ENCODE data around the gene IFT27.

IFT27 gene

DNA sequence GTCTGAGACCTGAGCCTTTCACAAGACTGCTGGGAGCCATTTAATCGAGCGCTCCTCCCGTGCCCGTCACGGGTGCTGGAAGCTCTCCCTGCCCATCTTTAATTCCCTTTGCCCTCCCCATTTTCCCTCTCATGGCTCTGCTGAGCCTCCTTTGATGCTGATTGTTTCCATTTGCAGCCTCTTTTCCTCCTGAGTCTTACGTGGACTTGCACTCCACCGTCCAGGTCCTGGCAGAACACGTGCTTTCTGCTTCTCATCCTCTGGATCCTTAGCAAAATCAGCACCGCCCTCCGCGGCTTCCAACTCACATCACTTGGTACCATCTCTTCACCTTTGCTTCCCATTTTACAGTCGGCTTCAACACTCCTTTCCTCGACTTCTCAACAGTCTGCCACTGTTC lies 7.3 kb downstream of the IFT27 start:
- TF ChIP-seq YY1 (IDR thresholded peaks at IDR 0.05; ENCODE audit: low read depth) (no peak), EGR1 (IDR thresholded peaks at IDR 0.05) (no peak), ZBTB7A (IDR thresholded peaks at IDR 0.05; ENCODE audit: low read depth) (no peak), FOXM1 (IDR thresholded peaks at IDR 0.05; ENCODE audit: borderline replicate concordance, low read depth) (no peak), TAF1 (IDR thresholded peaks at IDR 0.05; ENCODE audit: low read depth) (no peak), NFIC (IDR thresholded peaks at IDR 0.05) (no peak)
- TF ChIP-seq, protein P1, sequence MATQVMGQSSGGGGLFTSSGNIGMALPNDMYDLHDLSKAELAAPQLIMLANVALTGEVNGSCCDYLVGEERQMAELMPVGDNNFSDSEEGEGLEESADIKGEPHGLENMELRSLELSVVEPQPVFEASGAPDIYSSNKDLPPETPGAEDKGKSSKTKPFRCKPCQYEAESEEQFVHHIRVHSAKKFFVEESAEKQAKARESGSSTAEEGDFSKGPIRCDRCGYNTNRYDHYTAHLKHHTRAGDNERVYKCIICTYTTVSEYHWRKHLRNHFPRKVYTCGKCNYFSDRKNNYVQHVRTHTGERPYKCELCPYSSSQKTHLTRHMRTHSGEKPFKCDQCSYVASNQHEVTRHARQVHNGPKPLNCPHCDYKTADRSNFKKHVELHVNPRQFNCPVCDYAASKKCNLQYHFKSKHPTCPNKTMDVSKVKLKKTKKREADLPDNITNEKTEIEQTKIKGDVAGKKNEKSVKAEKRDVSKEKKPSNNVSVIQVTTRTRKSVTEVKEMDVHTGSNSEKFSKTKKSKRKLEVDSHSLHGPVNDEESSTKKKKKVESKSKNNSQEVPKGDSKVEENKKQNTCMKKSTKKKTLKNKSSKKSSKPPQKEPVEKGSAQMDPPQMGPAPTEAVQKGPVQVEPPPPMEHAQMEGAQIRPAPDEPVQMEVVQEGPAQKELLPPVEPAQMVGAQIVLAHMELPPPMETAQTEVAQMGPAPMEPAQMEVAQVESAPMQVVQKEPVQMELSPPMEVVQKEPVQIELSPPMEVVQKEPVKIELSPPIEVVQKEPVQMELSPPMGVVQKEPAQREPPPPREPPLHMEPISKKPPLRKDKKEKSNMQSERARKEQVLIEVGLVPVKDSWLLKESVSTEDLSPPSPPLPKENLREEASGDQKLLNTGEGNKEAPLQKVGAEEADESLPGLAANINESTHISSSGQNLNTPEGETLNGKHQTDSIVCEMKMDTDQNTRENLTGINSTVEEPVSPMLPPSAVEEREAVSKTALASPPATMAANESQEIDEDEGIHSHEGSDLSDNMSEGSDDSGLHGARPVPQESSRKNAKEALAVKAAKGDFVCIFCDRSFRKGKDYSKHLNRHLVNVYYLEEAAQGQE (IDR thresholded peaks at IDR 0.05; ENCODE audit: low read depth): no peak
- TF ChIP-seq, protein P2, sequence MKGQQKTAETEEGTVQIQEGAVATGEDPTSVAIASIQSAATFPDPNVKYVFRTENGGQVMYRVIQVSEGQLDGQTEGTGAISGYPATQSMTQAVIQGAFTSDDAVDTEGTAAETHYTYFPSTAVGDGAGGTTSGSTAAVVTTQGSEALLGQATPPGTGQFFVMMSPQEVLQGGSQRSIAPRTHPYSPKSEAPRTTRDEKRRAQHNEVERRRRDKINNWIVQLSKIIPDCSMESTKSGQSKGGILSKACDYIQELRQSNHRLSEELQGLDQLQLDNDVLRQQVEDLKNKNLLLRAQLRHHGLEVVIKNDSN (IDR thresholded peaks at IDR 0.05): no peak
- TF ChIP-seq, protein P3, sequence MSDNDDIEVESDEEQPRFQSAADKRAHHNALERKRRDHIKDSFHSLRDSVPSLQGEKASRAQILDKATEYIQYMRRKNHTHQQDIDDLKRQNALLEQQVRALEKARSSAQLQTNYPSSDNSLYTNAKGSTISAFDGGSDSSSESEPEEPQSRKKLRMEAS (IDR thresholded peaks at IDR 0.05): no peak

DNA sequence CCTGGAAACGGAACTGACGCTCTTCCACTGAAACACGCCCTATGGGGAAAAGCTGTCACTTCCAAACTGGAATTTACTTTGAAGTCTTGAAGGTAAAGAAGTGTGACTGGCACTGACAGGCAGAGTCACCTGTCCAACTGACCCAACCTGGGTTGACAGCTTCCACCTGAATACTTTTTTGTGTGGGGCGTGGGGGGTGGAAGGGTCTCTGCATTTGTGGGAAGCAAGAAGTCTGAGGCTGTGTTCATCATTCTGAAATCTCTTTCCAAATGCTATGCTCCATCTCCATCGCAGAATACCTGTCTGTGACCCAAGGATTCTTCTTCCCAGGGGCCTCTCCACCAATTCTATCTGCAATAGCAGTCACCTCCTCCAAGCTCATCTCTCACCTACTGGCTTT lies 7.8 kb downstream of the IFT27 start:
- TF ChIP-seq NFIC (IDR thresholded peaks at IDR 0.05): no peak
- TF ChIP-seq TCF12 (IDR thresholded peaks at IDR 0.05; ENCODE audit: low read depth): no peak
- no peak for TF ChIP-seq RAD21 (IDR thresholded peaks at IDR 0.05; ENCODE audit: low read depth)
- TF ChIP-seq, protein P1 (IDR thresholded peaks at IDR 0.05; ENCODE audit: low read depth): no peak
- TF ChIP-seq CEBPB (IDR thresholded peaks at IDR 0.05): no peak

DNA sequence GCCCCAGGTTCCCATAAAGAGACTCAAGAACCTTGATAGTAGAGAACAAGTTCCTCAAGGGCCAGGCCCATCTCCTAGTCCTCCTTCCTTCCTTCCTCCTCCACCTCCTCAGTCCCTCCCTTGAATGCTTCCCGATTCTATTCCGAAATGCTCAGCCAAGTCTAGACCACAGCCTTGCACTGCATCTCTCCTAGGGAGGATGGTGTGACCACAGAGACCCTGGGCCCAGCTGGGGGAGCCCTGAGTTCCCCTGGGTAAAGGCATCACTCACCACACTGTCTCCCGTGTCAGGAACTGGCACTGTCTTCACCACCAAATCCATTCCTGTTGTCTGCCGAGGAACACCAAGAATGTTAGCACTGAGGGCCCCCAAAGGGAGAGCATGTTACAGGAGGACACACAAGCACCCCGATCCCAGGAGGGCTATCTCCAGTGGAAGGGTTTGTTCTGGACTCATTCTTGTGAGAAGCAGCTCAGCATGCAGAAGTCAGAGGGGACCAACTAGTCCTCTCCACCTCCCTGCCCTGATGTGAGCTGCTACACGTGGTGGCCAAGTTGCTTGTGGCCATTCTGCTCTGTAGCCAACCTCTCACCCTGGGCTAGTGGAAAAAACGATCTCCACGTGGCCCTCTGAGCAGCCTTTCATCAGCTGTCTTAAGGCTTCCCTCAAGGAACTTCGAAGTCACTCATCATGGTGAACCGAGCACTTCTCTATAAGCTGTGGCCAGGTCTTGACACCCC lies 8.7 kb downstream of the IFT27 start:
- TF ChIP-seq ZBTB7A (IDR thresholded peaks at IDR 0.05; ENCODE audit: low read depth): no peak

DNA sequence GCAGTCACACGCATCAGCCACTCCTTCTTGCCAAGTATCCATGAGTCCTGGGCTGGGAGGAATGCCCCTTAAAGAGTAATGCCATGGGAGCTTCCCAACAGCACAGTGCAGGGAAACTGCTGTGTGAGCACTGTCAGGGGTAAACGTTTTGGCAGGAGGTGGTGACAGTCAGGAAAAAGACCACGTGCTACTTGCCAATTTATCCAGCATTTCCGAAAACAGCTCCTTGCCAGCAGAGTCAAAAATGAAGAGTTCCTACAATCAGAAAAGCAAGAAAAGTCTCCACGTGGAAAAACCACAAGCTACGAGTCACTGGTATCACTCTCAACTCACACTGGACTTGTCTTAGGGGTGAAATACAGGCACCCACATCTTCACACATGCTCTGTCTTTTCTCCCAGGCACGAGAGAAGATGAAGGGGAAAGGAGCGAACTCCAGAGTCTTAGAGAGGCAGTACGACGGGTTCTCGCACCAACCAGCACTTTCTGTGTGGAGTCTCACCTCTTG lies 9.9 kb downstream of the IFT27 start:
- TF ChIP-seq FOXM1 (IDR thresholded peaks at IDR 0.05; ENCODE audit: borderline replicate concordance, low read depth) (no peak), NFIC (IDR thresholded peaks at IDR 0.05) (no peak), ZBTB7A (IDR thresholded peaks at IDR 0.05; ENCODE audit: low read depth) (no peak)
- TF ChIP-seq, protein P3 (IDR thresholded peaks at IDR 0.05): no peak

DNA sequence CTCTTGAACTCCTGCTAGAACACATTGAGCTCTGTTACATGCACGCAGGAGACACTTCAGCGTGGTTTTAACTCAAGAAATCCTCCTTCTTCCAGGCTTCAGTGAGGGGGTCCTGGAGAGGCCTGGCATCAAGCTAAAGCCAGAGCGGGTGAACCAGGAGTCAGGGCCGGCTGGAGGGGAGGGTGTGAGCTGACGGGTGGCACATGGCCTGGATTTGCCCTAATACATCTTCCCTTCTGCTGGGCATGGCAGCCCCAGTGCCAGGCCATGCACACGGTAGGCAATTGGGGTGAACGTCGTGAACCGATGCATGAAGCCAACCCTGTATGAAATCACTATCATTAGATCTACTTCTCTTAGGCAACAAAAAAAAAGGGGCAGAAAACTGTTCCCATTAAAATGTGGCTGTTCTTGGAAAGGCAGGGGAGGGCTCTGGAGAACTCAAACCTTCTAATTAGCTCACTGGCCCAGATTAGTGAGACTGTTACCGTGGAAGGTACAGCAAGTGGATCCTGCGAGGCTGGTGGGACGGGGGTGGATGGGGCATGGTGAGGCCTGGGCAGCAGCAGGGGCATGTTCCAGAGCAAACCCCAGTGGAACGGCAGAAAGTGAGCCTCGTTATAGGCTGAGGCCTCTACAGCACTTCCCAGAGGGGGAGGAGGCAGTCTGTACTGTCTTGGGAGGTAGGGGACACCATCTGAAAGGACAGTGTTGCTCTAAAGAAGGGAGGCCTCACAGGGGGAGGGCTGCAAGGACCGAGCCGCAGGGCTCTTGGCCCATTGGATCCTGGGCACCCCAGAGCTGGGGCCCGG lies 10.6 kb downstream of the IFT27 start:
- no peak for TF ChIP-seq FOXM1 (IDR thresholded peaks at IDR 0.05; ENCODE audit: borderline replicate concordance, low read depth)
- TF ChIP-seq, protein P3 (IDR thresholded peaks at IDR 0.05): no peak
- TF ChIP-seq EGR1 (IDR thresholded peaks at IDR 0.05): no peak
- TF ChIP-seq TEAD4 (IDR thresholded peaks at IDR 0.05): no peak
- TF ChIP-seq, protein P2 (IDR thresholded peaks at IDR 0.05): no peak

DNA sequence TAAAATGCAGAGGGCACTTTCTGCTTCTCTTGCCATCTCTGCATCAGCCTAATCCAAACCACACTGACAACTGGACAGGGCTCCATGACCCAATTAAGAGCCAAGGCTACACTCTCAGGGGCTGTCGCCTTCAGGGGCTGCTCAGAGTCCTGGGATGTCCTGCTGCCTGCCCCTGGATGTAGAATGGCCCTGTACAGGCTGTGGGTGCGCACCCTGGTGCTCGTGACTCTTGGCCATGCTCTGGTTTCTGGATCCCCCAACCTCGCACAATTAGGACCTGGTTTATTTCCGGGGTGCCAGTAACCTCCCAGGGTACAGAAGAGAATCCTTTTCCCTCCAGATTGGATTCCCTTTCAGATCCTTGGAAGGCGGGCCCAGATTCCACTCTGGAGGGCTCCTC lies 11.3 kb downstream of the IFT27 start:
- TF ChIP-seq, protein P3 (IDR thresholded peaks at IDR 0.05): no peak
- TF ChIP-seq, protein P2 (IDR thresholded peaks at IDR 0.05): no peak
- TF ChIP-seq TEAD4 (IDR thresholded peaks at IDR 0.05) (no peak), NFIC (IDR thresholded peaks at IDR 0.05) (no peak), EP300 (IDR thresholded peaks at IDR 0.05; ENCODE audit: borderline replicate concordance) (no peak), EGR1 (IDR thresholded peaks at IDR 0.05) (no peak), FOXM1 (IDR thresholded peaks at IDR 0.05; ENCODE audit: borderline replicate concordance, low read depth) (no peak), TAF1 (IDR thresholded peaks at IDR 0.05; ENCODE audit: low read depth) (no peak), RAD21 (IDR thresholded peaks at IDR 0.05; ENCODE audit: low read depth) (no peak), CREB1 (IDR thresholded peaks at IDR 0.05; ENCODE audit: low read depth) (no peak)
- TF ChIP-seq, protein P1 (IDR thresholded peaks at IDR 0.05; ENCODE audit: low read depth): no peak
